ENCODE data around the gene HK1.
"Not testable (repeated sequence)": the region's sequence is repeated elsewhere in the genome, so short reads cannot be mapped to it uniquely, and the experiment has no call there.

Gene HK1

DNA sequence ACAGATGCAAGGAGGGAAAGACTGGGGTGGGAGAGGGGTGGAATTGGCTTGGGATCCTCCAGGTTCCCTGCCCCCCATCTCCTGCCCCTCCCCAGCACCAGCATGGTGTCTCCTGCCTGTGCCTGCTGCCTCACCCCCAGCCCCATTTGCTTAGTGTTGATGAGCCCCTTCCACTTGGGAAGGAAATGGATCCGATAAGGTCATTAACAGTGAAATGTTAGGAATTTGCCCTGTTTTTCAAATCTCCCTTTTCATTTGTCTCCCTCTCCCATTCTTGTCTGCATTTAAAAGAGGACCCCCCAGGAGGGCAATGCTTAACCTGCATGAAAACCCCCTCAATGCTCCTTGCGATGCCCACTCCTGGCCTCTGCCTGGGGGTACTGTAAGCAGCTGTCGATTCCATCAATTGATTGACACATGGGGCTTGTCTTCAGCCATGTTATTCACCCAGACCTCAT lies 51.5 kb downstream of the HK1 start:
- no peak for DNase-seq

DNA sequence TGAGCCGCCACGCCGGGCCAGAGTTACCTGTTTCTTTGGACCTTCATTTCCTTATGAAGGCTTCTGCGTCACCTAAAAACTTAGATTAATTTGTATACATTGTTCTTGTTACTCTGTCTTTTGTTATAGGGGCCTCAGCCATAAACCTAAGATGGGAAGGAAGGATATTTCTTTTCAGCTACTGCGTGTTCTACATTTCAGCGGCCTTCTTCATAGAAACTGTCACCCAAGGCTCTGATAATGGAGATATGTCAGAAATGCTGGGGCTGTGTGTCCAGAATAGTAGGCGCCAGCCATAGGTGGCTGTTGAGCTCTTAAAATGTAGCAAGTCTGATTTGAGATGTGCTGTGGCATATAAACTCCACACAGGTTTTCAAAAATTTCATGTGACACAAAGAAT lies 52.9 kb downstream of the HK1 start:
- DNase-seq: no peak

DNA sequence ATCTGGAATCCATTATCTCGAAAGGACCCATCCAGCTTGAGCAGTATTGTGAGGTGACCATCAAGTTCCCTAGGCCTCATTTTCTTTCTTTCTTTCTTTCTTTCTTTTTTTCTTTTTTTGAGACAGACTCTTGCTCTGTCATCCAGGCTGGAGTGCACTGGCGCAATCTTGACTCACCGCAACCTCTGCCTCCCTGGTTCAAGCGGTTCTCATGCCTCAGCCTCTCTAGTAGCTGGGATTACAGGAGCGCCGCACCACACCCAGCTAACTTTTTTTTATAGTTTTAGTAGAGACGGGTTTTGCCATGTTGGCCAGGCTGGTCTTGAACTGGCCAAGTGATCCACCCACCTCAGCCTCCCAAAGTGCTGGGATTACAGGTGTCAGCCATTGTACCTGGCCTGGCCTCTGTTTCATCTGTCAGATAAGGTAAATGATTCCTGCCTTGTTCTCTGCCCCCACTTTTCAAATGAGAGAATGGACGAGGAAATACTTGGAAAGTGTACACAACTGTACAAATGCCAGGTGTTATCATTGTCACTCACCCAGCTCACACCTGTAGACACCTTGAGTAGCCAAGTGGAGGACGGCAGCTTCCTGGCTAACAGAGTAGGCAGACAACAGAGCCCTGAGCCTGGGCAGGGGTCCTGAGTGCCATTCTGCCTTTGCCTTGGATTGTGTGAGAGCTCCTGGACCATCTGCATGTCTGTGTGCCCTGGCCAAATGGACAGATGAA lies 54.1 kb downstream of the HK1 start:
- no peak for DNase-seq

DNA sequence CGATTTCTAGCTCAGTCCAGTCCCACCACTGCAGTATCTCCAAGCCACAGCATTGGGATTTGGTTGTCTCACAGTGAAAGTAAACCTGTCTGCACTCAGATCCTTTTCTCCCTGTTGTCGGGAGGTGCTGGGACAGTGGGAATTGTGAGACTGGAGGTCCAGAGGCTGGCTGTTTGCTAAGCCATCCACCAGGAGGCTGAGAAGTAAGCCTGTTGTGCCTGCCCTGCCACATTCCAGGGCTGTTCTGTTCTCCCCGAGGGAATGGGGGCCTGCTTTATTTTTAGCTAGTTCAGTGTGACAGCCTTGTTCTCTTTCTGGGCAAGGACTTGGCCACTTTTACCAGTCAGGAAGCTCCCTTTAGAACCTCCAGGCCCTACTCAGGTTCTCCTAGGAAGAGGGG lies 54.9 kb downstream of the HK1 start:
- no peak for DNase-seq

DNA sequence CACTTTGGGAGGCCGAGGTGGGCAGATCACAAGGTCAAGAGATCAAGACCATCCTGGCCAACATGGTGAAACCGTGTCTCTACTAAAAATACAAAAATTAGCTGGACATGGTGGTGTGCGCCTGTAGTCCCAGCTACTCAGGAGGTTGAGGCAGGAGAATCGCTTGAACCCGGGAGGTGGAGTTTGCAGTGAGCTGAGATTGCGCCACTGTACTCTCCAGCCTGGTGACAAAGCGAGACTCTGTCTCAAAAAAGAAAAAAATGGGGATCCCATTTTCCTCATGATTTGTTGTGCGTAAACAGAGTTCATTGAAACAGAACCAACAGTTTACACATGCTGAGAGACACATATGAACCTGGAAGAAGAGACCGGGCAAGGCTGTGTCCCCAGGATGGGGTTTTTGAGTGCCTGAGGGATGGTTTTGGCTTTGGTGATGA lies 55.6 kb downstream of the HK1 start:
- DNase-seq: not testable (repeated sequence)

DNA sequence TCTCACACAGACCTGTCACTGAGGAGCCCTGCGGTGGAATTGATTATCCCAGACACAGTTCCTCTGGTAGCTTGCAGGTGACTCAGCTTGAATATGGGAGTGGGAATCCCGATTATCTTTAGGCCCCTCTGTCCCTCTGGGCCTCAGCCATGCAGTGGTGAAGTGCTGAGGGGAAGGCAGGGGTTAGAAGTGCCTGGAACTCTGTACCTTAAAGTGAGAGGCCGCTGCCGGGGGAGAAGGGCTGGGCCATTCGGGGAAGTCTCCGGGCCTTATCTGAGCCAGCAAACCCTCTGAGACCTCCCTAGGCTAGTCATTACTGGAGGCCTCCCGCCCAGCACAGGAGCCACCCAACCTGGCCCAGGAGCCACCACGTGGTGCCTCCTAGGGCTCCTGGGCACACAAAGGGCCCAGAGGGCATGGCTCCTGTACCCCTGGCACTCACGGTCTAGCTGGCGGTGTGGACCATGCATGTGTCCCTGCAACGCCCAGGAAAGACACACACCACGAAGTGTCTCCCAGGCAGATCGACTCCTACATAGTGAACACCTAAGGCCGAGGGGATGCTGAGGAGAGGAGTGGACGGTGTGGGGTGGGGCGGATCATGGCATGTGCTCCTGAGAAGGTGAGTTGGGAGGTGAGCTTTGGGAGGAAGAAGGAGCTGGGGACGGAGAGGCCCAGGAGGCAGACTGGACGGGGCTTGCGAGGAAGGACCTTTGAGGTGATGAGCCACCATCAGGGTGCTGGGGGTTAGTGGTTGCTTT lies 56.2 kb downstream of the HK1 start:
- no peak for DNase-seq

DNA sequence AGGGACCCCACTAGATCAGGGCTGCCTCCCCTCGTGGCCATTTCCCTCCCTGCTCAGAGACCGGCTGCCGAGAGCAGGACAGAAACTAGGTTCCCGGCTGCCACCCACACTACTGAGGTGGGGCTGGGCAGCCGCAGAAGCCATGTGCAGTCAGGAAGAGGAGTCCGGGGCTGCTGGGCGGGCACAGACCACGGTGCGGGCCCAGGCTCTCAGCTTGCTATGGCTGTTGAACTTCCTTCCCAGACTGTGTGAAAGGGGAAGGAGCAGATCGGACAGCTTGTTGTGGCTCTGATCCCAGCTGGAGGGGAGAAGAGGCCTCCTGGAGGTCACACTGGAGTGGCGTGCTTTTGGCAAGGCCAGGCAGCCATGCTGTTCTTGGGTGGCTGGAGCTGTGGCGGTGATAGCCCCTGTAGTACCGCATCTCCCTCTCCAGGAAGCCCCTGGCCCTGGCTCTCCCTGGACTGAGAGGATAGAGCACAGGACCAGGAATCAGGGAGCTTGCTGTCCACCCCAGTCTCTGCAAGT lies 56.8 kb downstream of the HK1 start:
- DNase-seq: no peak

DNA sequence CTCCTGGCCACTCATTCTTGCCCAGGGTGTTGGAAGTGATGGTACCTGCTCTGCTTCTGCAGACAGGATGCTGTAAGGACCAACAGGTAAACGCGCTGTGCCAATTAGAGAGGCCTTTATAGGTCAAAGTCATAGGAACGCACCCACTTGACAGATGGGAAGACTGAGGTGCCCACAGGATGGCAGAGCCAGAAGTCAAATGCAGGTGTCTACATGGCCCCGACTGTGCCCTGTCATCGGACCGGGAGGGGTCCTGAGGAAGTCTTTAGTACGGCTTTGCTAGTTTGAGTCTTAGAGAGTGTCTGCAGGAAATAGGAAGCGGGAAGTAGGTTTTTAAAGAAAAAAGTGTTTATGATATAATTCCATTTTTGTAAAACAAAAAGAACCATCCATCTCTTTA lies 57.3 kb downstream of the HK1 start:
- no peak for DNase-seq

DNA sequence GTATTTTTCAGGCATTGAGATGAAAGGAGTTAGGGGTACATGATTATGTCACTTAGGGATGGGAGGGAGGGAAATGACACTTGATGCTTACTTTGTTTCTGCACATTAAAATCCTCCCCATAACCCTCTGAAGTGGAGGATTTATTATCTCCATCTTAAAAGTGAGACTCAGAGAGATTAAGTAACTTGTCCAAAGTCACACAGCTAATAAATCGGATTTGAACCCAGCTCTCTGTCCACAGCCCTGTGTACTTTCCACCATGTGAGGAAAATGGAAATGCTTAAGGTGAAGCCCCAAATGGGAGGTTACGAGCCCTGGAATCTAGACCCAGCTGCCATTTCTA lies 58.6 kb downstream of the HK1 start:
- DNase-seq: no peak

DNA sequence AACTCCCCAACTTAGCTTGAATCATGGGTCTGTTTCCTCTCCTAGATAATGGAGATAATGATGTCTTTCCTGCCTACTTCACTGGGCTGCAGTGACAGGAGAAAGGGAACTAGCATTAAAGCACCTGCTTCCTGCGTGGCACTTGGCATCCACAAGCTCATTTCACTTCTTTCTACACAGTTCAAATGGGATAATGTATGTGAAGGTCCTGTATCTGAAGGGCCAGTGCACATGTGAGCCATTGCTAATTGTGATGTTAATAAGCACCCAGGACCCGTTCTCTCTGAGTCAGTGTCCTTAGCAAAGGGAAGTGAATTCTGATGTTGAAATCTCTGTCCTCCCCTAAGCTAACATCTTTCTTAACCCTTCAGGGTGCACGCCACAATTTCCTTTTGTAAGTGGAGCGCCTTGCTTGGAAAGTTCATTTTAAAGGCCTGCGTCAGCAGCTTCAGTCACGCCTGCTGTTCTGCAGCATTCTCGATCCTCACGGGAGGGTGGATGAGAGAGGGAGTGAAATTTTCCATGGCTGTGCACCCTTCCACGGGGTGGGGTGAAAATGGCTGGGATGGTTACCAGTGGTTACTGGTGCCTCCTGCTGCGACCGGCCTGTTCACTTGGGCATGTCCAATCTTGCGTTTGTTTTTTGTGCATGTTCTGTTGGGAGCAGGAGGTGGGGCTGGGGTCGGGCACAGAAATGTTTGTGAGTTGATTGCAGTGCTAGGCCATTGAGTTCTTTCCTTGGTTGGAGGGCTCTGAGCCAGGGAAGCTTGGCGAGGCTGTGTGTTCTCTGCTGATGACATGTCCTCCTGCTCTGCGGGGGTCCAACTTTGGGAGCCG lies 59.2 kb downstream of the HK1 start:
- DNase-seq: no peak

DNA sequence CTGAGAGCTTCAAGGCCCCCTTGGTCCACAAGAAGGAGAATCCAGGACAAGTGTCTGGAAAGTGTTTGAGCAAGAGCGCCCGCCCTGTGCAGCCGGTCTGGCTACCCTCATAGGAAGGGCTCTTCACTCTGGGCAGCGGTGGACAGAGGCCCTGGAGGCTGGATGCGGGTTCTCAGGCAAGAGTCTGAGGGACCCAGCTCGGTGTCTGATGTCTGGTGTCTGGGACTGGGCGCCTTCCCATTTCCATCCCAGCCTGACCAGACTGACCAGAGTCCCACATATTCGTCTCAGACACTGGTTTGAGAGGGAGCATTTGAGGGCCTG lies 59.8 kb downstream of the HK1 start:
- no peak for DNase-seq

DNA sequence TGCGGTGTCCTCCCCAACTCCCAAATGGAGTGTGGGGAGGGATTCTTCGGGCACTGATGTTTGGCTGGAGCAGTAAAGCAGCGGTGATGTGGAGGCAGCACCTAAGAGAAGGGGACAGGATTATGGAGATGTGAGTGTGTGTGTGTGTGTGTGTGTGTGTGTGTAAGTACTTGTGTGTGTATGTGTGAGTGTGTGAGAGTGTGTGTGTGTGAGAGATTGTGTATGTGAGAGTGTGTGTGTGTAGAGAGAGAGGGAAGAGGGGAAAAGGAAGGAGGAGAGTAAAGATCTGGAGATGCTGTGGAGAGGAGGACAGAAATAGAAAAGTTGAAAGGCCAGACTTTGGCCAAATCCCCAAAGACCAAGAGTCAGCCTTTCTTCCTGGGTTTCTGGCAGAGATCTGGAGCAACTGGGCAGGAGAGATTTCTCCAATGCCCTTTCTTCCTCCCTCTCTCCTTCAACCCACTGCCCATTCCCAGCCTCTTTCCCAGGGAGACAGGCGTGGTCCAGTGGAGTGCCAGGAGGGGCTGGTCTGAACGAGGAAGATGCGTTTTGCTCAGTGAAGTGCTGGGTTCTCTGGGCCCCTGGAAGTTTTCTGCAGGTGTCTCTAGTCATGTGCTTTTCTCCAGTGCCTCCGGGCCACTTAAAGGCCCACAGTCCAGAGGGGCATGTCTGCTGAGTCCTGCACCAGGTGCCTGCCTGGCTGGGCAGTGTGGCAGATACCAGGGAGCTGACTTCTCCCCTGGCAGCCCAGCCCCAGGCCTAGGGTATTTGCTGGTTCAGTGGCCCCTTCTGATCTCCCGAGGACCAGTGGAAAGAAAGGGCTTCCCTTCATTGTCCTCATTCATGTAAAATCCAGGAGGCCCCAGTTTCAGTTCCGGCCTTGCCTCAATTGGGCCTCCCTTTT lies 60.5 kb downstream of the HK1 start:
- DNase-seq: no peak

DNA sequence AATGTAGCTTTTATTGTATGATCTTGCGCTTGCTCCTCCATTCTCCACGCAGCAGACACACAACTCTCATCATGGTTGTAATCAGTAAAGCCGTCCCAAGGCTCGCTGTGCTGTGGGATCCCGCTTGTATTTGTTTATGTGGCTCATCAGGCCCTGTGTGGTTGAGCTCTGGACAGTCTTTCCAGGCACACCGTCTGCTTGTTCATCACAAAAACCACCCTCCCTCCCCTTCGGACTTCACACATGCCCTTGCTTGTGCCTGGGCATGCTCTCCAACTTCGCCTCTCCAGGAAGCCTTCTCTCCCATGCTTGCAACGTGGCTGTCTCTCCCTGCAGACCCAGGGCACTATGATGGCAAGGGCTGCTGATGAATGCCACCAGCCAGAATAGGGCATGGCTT lies 62.4 kb downstream of the HK1 start:
- no peak for DNase-seq

DNA sequence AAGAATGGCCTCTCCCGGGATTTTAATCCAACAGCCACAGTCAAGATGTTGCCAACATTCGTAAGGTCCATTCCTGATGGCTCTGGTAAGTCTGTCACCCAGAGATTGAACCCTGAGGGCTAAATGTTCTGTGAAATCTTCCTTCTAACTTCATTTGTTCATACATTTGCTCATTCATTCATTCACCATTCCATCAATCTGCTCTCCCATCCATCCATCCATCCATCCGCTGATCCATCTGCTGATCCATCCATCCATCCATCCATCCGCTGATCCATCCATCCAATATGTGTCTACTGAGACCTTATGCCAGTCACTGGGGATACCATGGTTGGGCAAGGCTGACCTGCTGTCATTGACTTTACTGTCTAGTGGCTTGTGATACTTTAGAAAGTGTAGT lies 65.6 kb downstream of the HK1 start:
- no peak for DNase-seq

DNA sequence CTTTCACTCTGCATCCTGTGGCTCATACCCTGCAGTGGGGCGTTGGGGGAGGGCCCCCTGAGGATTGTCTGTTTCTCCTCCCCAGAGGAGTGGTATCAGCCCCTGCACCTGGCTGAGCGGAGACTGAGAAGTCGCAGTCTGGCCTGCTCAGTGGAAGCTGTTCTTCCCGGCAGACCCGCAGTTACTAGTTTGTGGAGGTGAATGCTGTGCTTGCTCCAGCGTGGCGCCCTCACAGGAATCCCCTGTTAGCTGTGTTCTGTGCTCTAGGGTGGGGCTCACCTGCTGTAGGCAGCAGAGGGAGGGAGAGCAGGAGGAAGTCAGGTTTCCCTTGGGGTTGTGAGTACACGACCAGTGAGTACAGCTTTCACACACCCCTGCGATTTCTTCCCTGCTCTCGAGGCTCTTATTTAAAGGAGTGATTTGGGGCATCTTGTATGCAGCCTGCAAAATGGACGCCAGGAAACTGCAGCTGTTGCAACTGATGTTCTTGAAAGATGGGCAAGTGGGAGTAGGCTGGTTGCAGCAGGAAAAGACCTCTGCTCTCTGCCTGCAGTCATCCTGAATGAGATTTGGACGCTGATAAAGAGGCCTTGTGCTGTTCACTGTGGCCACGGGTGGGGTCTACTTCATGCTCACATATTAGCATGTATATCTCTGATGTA lies 66.4 kb downstream of the HK1 start:
- no peak for DNase-seq

DNA sequence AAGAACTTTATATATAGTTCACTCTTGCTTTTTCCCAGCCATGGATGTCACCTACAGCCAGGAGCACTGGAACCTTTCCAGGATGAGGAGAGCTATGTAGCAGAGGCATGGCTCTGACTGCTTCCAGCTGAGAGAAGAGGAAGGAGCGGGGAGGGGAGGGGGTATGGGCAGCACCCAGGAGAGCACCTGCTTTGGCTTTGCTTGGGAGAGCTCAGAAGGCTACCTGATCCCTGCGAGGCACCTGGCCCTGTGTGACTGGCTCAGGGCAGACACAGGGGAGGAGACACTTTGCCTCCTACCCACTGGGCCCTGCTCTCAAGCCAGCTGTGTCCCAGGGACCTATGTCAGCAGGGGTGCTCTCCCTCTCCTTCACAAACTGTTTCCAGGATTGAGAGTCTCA lies 67.1 kb downstream of the HK1 start:
- no peak for DNase-seq

DNA sequence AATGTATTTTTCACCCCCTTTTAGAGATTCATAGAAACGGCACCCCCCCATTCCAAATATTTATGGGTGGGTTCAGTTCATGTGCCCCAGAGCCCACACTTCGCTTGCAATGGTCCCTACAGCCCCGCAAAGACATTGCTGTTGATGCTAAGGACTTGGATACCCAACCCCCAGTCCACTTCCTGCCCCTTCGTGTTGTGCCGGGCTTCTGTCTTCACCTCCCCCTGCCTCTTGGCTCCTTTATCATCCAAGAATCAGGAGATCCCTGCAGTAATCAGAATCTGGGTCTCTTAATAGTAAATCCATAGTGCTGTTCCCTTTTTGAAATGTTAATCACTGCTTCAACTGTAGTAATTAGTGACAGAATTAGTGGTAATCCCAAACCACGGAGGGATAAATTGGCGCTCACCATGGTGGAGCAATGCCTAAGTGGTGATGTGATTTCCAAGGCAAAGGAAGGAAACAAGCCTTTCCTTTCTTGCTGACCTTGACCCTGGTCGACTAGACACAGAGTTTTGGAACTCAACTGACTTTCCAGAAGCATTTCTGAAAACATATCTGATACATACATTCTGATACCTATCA lies 67.7 kb downstream of the HK1 start:
- no peak for DNase-seq

DNA sequence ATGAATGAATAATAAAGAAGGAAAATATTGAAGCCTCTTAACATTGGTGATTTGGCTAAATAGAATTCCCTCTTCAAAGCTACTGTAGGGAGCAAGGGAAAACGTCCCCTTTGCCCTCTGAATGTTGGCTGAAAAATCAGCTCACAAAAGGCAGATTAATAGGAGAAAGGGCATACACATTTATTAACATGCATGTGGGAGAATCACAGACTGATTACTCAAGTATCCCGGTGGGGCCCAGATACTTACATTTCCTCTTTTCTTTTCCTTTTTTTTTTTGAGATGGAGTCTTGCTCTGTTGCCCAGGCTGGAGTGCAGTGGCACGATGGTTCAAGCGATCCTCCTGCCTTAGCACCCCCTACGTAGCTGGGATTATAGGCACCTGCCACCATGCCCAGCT lies 68.5 kb downstream of the HK1 start:
- DNase-seq: no peak

DNA sequence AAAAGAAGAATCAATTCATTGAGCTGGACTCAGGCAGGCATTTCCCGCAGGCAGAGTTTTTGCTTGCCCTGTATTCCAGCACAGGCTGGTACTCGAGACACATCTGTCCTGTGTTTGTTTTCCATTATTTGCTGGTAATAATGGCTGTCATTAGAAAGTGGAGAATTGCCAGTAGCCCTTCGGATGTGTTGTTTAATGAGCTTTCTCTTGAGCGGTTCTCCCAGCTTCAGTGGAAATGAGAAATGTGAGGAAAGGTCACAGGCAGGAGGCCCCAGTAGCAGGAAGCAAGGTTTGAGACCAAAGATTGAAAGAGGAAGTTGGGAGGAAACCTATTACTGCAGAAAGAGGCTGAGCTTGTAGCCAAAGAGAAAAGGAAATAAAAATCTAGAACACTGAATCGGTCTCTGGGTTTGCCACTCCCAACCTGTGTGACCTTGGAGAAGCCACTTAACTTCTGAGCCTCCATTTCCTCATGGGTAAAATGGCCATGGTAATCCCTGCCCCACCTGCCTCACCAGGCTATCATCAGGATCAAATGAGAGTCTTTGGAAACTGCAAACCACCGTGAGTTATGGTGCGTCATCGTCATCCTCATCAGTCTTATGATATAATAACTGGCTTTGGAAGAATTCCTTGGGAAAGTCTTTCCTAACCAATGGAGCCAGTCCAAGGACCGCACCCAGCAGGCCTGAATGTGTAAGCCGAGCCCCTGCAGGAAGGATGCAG lies 70.7 kb downstream of the HK1 start:
- no peak for DNase-seq

DNA sequence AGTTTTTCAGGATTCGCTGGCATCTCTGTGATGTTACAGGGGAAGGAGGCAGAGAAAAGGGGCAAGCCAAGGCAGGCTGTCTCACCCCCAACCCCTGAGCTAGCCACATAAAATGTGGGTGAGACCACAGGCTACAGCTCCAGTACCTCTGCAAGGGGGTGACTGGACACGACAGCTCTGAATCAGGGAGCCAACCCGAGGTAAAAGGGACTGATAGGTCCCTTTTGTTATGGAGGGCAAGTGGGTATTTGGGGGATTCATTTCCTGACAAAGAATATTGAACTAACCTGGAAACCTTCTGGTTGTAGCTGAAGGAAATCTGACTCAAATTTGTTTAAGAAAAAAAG lies 71.2 kb downstream of the HK1 start:
- DNase-seq: no peak

DNA sequence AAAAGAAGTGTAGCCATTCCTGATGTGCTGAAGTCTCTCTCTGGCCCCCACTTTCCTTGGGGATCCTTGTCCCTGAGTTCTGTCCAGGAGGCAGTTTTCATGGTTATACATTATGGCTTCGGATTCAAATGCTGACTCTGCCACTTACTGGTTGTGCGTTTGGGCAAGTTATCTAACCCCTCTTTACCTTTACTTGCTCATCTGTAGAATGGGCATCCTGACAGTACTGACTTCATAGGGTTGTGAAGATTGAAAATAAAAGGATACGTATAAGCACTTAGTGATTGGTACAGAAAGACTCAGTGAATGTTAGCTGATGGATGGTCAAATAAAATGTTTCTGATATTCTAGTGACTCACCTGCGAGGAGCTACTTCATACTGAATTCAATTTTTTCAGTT lies 73.3 kb downstream of the HK1 start:
- DNase-seq: no peak

Data from SW 1271 (cell line).